Ovary (tissue), 9 donors: Measurements from ENCODE around the gene SHISA9. TPM values are rescaled to one million over a fixed set of nuclear protein-coding genes. Genes with fewer than 3 reads are reported as not detected.

Experiments used
- DNase-seq, 5 donors: peaks; one replicate each; pipeline ENCODE4 v3.0.0-alpha.2; 2019 to 2020
- H3K27ac ChIP-seq, 2 donors: fragments of 200-600 bp; one replicate each; pipeline versions ENCODE4 v1.5.1 to v1.8.0; 2019 to 2022
- H3K27me3 ChIP-seq: fragments of 200-600 bp; one replicate; pipeline ENCODE4 v1.8.0; 2022
- H3K36me3 ChIP-seq: fragments of 200-600 bp; sonication (generic); one replicate; pipeline ENCODE4 v1.5.1; 2019
- H3K4me1 ChIP-seq: one replicate; pipeline ENCODE4 v1.8.1; 2013; ENCODE audit warnings: mild to moderate bottlenecking, moderate library complexity; ENCODE audit not compliant: insufficient read depth
- H3K4me3 ChIP-seq: fragments of 200-600 bp; sonication (generic); one replicate; pipeline ENCODE4 v1.5.1; 2017
- H3K9me3 ChIP-seq, 2 donors: fragments of 200-600 bp in 1 of 2; sonication (generic) in 1 of 2; one replicate each; pipeline versions ENCODE4 v1.5.1 to v1.8.1; 2013 to 2019; ENCODE audit warnings: mild to moderate bottlenecking in 1 of 2, moderate library complexity in 1 of 2
- CTCF ChIP-seq, 3 donors: fragments of 450-650 bp in 2 of 3; fragments of 200-600 bp in 1 of 3; IDR thresholded peaks; one replicate each; pipeline versions ENCODE4 v1.5.1 to v1.8.0; 2016 to 2022; ENCODE audit warnings: antibody characterized with exemption in 3 of 3, mild to moderate bottlenecking in 1 of 3
- EP300 ChIP-seq: sonication (generic); formaldehyde crosslinking; IDR thresholded peaks from one replicate; pipeline ENCODE4 v1.6.1; 2017; ENCODE audit warnings: antibody characterized with exemption
- POLR2A ChIP-seq: fragments of 450-650 bp; IDR thresholded peaks from one replicate; pipeline ENCODE4 v1.6.1; 2017; ENCODE audit warnings: antibody characterized with exemption, mild to moderate bottlenecking, moderate library complexity
- WGBS, 3 donors: extraction: QIAGEN DNeasy Blood & Tissue Kit in 1 of 3; methylation state at CpG; one replicate each; pipeline versions ENCODE4 v1.1.5 to v1.1.7; 2013 to 2017; 5-methylcytosine and 5-hydroxymethylcytosine counted together
- intact Hi-C, 4 donors: fragments of 100-400 bp; cut with DNase I; formaldehyde crosslinking; loops; one replicate each; pipeline versions ENCODE4 v1.11.0 to v1.15.1; 2022 to 2023
- polyA plus RNA-seq, 2 donors: library from polyadenylated mRNA; stranded (reverse); fragments of 200-250 nt in 1 of 2; fragments of 350-450 nt in 1 of 2; fragmentation: Illumina TruSeq in 1 of 2; extraction: RNeasy Lipid Tissue Mini Kit (QIAGEN cat#74804) in 1 of 2; gene quantifications; one replicate each; pipeline ENCODE4 v1.2.3, GENCODE V29; 2013 to 2014
- total RNA-seq, 7 donors: library from RNA; depleted of rRNA in 2 of 7; stranded (reverse); fragments of >200 nt in 2 of 7; fragmentation: NEBNext Ultra II Directional in 3 of 7; extraction: Animal tissue kit (Norgen Biotek cat#: 25700) in 3 of 7; gene quantifications; one replicate each; pipeline versions ENCODE4 v1.1.0 to v1.2.4, GENCODE V29; 2016 to 2023
- donor health status: DM: no; HTN: no; CAD: no; lungs with moderate emphysema.
- donor health status: DM: no; HTN: no; CAD: no.
- donor health status: Bipolar disorder and iron deficiency.
- donor health status: DM: yes; HTN: yes; CAD: no.
- donor health status: DM: no; HTN: no; CAD: no.
- donor health status: DM: yes; HTN: yes; CAD: no.

Gene SHISA9
- total and polyA plus RNA-seq, 9 donors = 0.03 to 0.47 (median 0.12) TPM; not detected in 3

GRCh38 chr16:13041646-13042290 is 140.4 kb downstream of the SHISA9 start:
- H3K27ac ChIP-seq = no peak overlapping the region
- no peaks in the 10 kb centered on the region for H3K27me3 ChIP-seq

GRCh38 chr16:13042291-13042685 is 140.9 kb downstream of the SHISA9 start:
- no peaks in the 10 kb centered on the region for H3K9me3 ChIP-seq

More at GRCh38 chr16:13041646-13042290, 140.4 kb downstream of the SHISA9 start:
- Histone ChIP-seq H3K9me3 (no peaks in the 10 kb centered on the region), H3K36me3 (no peaks in the 10 kb centered on the region), H3K4me1 (no peaks in the 10 kb centered on the region), H3K4me3 (no peak overlapping the region)
- WGBS, 3 donors = 63 to 67% (median 65%) methylated on average over 5 of the region's 5 CpGs
- intact Hi-C loops = no loop called here
- no peak for DNase-seq
- TF ChIP-seq CTCF (IDR thresholded peaks at IDR 0.05) (no peak), POLR2A (no peak), EP300 (no peak)

DNA sequence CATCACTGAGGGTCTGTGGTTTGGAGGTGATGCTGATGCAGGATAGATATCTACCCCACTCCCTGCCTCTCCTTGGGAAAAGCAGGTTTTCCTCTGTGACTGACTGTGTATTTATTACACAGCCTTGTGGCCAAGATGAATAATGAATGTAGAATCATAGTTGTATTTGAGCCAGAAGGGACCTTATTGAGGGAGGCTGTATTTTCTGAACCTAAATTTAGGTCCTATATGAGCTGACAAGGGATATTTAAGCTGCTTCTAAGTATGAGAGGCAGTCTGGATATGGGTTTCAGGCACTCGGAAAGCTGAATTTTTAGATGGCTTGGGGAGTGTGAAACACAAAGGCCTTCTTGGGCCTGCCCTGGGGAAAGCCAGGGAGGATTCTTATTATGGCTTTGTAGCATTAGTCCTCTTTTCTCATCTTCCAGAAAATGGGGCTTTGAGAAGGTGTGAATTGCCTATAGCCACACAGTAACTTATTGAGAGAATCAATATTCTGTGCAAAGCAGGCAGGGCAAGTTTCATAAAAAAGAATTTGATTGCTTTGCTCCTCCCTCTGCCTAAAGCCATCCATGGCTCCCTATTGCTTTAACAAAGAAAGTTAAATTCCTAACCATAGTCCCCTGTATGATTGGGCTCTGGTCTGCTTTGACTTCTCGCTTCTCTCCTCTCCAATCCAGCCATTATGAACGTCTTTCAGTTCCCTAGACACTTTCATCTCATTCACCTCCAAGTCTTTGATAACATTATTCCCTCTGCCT is 144.8 kb downstream of the SHISA9 start:
- no peak for TF ChIP-seq CTCF (IDR thresholded peaks at IDR 0.05)
- TF ChIP-seq EP300 = no peak
- TF ChIP-seq POLR2A = no peak
- no peaks in the 10 kb centered on the region for H3K9me3 ChIP-seq

More at GRCh38 chr16:13042291-13042685, 140.9 kb downstream of the SHISA9 start:
- no peak for DNase-seq
- intact Hi-C loops = no loop called here
- no peaks in the 10 kb centered on the region for H3K27me3 ChIP-seq
- no peaks in the 10 kb centered on the region for H3K36me3 ChIP-seq
- no peaks in the 10 kb centered on the region for H3K4me1 ChIP-seq
- no peak overlapping the region for H3K4me3 ChIP-seq
- no peak for TF ChIP-seq POLR2A
- TF ChIP-seq CTCF (IDR thresholded peaks at IDR 0.05) = no peak
- TF ChIP-seq EP300 = no peak
- no peak overlapping the region for H3K27ac ChIP-seq

DNA sequence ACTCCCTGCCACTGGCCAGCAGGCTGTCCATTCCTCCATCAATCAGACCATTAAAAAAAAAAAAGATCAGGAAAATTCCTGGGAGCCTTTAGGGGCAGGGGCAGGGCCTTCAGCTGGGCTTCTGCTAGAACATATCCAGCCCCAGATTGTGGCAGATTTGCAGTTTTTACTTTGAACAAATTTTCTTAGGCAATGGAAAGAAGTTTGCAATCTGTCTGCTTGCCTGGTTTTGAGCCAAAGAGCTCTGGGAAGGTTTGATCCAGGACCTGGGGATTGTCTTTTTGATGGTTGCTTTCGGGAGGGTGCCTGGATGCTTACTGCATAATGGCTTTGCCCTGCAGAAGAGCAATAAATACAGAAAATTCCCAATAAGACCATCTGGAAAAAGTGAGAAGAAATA is 145.9 kb downstream of the SHISA9 start:
- Histone ChIP-seq H3K36me3 (no peaks in the 10 kb centered on the region), H3K27ac (no peak overlapping the region), H3K27me3 (no peaks in the 10 kb centered on the region), H3K9me3 (no peaks in the 10 kb centered on the region), H3K4me3 (no peak overlapping the region), H3K4me1 (no peaks in the 10 kb centered on the region)
- WGBS, 3 donors = 39 to 59% (median 50%) methylated on average over 1 of the region's 1 CpG
- DNase-seq = no peak
- TF ChIP-seq CTCF (IDR thresholded peaks at IDR 0.05) (no peak), POLR2A (no peak), EP300 (no peak)
- intact Hi-C loops = no loop called here

More for the DNA sequence above, 144.8 kb downstream of the SHISA9 start:
- 68 to 78% (median 73%) methylated on average over 3 of the region's 3 CpGs for WGBS, 3 donors
- Histone ChIP-seq H3K27me3 (no peaks in the 10 kb centered on the region), H3K36me3 (no peaks in the 10 kb centered on the region), H3K4me3 (no peak overlapping the region), H3K4me1 (no peaks in the 10 kb centered on the region), H3K27ac (no peak overlapping the region)
- intact Hi-C loops = no loop called here
- DNase-seq = no peak
